ENCODE data around the gene NUS1.
"Not testable (repeated sequence)": the region's sequence is repeated elsewhere in the genome, so short reads cannot be mapped to it uniquely, and the experiment has no call there.

NUS1 gene

DNA sequence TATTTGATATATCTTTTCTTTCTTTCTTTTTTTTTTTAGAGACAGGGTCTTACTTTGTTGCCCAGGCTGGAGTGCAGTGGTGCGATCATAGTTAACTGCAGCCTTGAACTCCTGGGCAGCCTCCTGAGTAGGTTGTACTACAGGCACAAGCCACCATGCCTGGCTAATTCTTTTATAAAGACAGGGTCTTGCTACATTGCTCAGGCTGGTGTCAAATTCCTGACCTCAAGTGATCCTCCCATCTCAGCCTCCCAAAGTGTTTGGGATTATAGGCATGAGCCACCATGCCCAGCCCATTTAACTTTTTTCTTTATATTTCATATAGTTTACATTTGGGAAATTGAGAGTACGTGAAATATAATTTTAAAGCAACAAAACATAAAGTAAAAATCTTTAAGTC is 10.1 kb downstream of the NUS1 start:
- Histone ChIP-seq H4K8ac (ENCODE audit: low read depth, low read length) (no peak overlapping the region), H4K91ac (ENCODE audit: low read depth, low read length) (no peak overlapping the region), H4K12ac (ENCODE audit: low read depth, low read length) (no peak overlapping the region), H2BK5ac (ENCODE audit: low read depth, low read length, poor library complexity) (no peak overlapping the region), H3K4me1 (ENCODE audit: control insufficient read depth in 1 of 2, insufficient read depth in 2 of 2, low read length in 2 of 2) (no peaks in the 10 kb centered on the region), H3K27ac (ENCODE audit: low read depth, low read length) (no peak overlapping the region), H3K27me3 (ENCODE audit: insufficient read depth, low read length) (no peaks in the 10 kb centered on the region), H3K36me3 (ENCODE audit: control insufficient read depth in 1 of 2, insufficient read depth in 2 of 2, low read length in 2 of 2) (peaks cover 0 to 1% of the 10 kb centered on the region in 2 experiments), H2AFZ (ENCODE audit: insufficient read depth, low read length, poor library complexity) (no peak overlapping the region), H3K79me1 (ENCODE audit: low read length) (no peaks in the 10 kb centered on the region), H3K4ac (ENCODE audit: low read depth, low read length) (peak overlapping the region; percentile 36), H2AK5ac (ENCODE audit: low read length) (no peak overlapping the region), H3K18ac (ENCODE audit: low read length) (no peak overlapping the region), H3K23ac (ENCODE audit: low read length) (no peak overlapping the region), H3K14ac (ENCODE audit: low read length) (no peak overlapping the region), H3K79me2 (ENCODE audit: control insufficient read depth, insufficient read depth, low read length, poor library complexity) (peaks cover 6% of the 10 kb centered on the region), H3K9me3 (ENCODE audit: insufficient read depth, low read depth, low read length) (no peaks in the 10 kb centered on the region), H3K9ac (ENCODE audit: low read length) (no peak overlapping the region), H3K4me3 (ENCODE audit: low read depth, low read length) (no peak overlapping the region), H3K4me2 (ENCODE audit: low read length) (no peak overlapping the region), H2BK12ac (ENCODE audit: low read length) (no peak overlapping the region), H2BK120ac (ENCODE audit: insufficient read depth, low read length, poor library complexity) (no peak overlapping the region)
- no CpG with 5 or more reads among the region's 2 CpGs for WGBS (ENCODE audit: extremely low coverage, insufficient coverage, insufficient read length)
- DNase-seq = no peak

DNA sequence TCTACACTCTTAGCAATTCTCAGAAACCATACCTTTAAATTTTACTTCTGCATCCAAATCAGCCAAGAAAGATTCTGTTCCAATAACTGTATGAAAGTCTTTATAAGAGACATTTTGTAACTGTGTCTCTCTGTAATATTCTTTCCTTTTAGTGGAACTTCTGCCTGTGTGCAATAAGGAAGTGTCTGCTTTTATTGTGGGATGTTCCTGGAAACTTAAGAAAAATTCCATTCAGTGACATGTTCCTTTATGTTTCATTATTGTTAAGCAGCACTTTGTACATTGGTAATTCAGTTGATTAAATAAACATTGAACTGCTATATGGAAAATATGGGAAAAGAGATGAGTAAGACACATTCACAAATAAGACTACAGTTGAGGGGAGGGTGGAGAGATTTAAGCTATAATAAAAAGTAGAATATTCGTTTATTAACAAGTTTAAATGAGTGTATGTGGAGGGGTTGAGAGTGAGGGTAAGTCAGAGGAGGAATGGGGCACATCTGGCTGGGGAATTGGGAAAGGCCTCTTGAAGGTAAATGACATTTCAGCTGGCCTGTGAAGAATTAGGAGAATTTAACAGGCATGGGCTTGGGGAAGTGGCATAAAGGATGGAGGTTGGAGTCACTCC is 11.9 kb downstream of the NUS1 start:
- Histone ChIP-seq H3K9me3 (ENCODE audit: insufficient read depth, low read depth, low read length) (no peaks in the 10 kb centered on the region), H3K4ac (ENCODE audit: low read depth, low read length) (peak overlapping the region; percentile 64), H3K4me2 (ENCODE audit: low read length) (no peak overlapping the region), H3K4me3 (ENCODE audit: low read depth, low read length) (no peak overlapping the region), H3K27ac (ENCODE audit: low read depth, low read length) (no peak overlapping the region), H4K12ac (ENCODE audit: low read depth, low read length) (no peak overlapping the region), H2BK5ac (ENCODE audit: low read depth, low read length, poor library complexity) (no peak overlapping the region), H3K27me3 (ENCODE audit: insufficient read depth, low read length) (no peaks in the 10 kb centered on the region), H3K79me1 (ENCODE audit: low read length) (no peaks in the 10 kb centered on the region), H3K14ac (ENCODE audit: low read length) (no peak overlapping the region), H2BK120ac (ENCODE audit: insufficient read depth, low read length, poor library complexity) (no peak overlapping the region), H3K4me1 (ENCODE audit: control insufficient read depth in 1 of 2, insufficient read depth in 2 of 2, low read length in 2 of 2) (no peaks in the 10 kb centered on the region), H3K36me3 (ENCODE audit: control insufficient read depth in 1 of 2, insufficient read depth in 2 of 2, low read length in 2 of 2) (peaks cover 0 to 1% of the 10 kb centered on the region in 2 experiments), H2BK12ac (ENCODE audit: low read length) (no peak overlapping the region), H3K79me2 (ENCODE audit: control insufficient read depth, insufficient read depth, low read length, poor library complexity) (peaks cover 3% of the 10 kb centered on the region), H3K9ac (ENCODE audit: low read length) (no peak overlapping the region), H2AFZ (ENCODE audit: insufficient read depth, low read length, poor library complexity) (no peak overlapping the region), H3K23ac (ENCODE audit: low read length) (no peak overlapping the region), H4K8ac (ENCODE audit: low read depth, low read length) (no peak overlapping the region), H3K18ac (ENCODE audit: low read length) (no peak overlapping the region), H4K91ac (ENCODE audit: low read depth, low read length) (no peak overlapping the region), H2AK5ac (ENCODE audit: low read length) (no peak overlapping the region)
- no peak for DNase-seq
- 100% methylated on average over 1 of the region's 1 CpG for WGBS (ENCODE audit: extremely low coverage, insufficient coverage, insufficient read length)

DNA sequence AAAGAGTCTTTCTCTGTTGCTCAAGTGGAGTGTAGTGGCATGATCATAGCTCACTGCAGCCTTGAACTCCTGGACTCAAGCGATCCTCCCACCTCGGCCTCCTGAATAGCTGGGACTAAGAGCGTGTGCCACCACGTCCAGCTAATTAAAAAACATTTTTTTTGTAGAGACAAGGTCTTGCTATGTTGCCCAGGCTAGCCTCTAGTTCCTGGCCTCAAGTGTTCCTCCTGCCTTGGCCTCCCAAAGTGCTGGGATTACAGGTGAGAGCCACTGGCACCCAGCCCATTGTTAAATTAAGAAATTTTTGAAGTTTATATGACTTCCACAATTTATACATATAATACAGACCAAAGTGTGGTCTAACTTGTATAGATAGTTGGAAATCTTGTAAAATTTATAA is 14.3 kb downstream of the NUS1 start:
- not testable (repeated sequence) for H3K4me2 ChIP-seq (ENCODE audit: low read length); H3K27me3 ChIP-seq (ENCODE audit: insufficient read depth, low read length); H3K4ac ChIP-seq (ENCODE audit: low read depth, low read length); H2AK5ac ChIP-seq (ENCODE audit: low read length); H3K4me1 ChIP-seq (ENCODE audit: control insufficient read depth in 1 of 2, insufficient read depth in 2 of 2, low read length in 2 of 2); H4K91ac ChIP-seq (ENCODE audit: low read depth, low read length); H2BK120ac ChIP-seq (ENCODE audit: insufficient read depth, low read length, poor library complexity); H4K12ac ChIP-seq (ENCODE audit: low read depth, low read length); H3K18ac ChIP-seq (ENCODE audit: low read length); H3K9ac ChIP-seq (ENCODE audit: low read length); H3K9me3 ChIP-seq (ENCODE audit: insufficient read depth, low read depth, low read length); H3K36me3 ChIP-seq (ENCODE audit: control insufficient read depth in 1 of 2, insufficient read depth in 2 of 2, low read length in 2 of 2); H3K14ac ChIP-seq (ENCODE audit: low read length); DNase-seq; H3K79me2 ChIP-seq (ENCODE audit: control insufficient read depth, insufficient read depth, low read length, poor library complexity); H3K4me3 ChIP-seq (ENCODE audit: low read depth, low read length); H3K79me1 ChIP-seq (ENCODE audit: low read length); H3K23ac ChIP-seq (ENCODE audit: low read length); H3K27ac ChIP-seq (ENCODE audit: low read depth, low read length); H4K8ac ChIP-seq (ENCODE audit: low read depth, low read length); H2AFZ ChIP-seq (ENCODE audit: insufficient read depth, low read length, poor library complexity); H2BK5ac ChIP-seq (ENCODE audit: low read depth, low read length, poor library complexity); H2BK12ac ChIP-seq (ENCODE audit: low read length)
- no CpG with 5 or more reads among the region's 4 CpGs for WGBS (ENCODE audit: extremely low coverage, insufficient coverage, insufficient read length)

DNA sequence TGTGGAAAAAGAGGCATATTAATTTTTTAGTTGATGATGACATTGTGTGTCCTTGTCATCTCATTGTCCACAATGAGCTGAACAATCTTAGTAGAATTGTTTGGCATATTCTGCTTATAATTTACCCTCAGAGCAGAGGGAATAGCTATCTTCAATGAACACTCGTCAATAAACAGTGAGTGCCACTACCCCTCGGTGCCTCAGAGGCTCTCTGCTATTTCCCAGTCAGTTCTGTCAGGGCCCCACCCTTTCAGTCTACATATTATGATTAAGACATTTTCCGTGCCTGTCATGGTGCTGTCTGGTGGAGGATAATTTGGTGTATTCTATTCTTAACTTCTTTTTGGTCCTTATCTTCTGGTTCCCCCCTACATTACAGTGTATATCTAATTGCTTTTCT is 31.2 kb downstream of the NUS1 start:
- H3K4me1 ChIP-seq (ENCODE audit: control insufficient read depth in 1 of 2, insufficient read depth in 2 of 2, low read length in 2 of 2) = no peaks in the 10 kb centered on the region
- H2AFZ ChIP-seq (ENCODE audit: insufficient read depth, low read length, poor library complexity) = no peak overlapping the region

More for the DNA sequence above, 31.2 kb downstream of the NUS1 start:
- Histone ChIP-seq H3K18ac (ENCODE audit: low read length) (no peak overlapping the region), H3K27ac (ENCODE audit: low read depth, low read length) (no peak overlapping the region), H3K9me3 (ENCODE audit: insufficient read depth, low read depth, low read length) (no peaks in the 10 kb centered on the region), H2AK5ac (ENCODE audit: low read length) (no peak overlapping the region), H2BK12ac (ENCODE audit: low read length) (no peak overlapping the region), H3K9ac (ENCODE audit: low read length) (no peak overlapping the region), H3K36me3 (ENCODE audit: control insufficient read depth in 1 of 2, insufficient read depth in 2 of 2, low read length in 2 of 2) (peaks cover 0 to 7% of the 10 kb centered on the region in 2 experiments), H3K79me2 (ENCODE audit: control insufficient read depth, insufficient read depth, low read length, poor library complexity) (no peaks in the 10 kb centered on the region), H3K4me2 (ENCODE audit: low read length) (no peak overlapping the region), H2BK5ac (ENCODE audit: low read depth, low read length, poor library complexity) (no peak overlapping the region), H4K12ac (ENCODE audit: low read depth, low read length) (no peak overlapping the region), H4K8ac (ENCODE audit: low read depth, low read length) (no peak overlapping the region), H3K27me3 (ENCODE audit: insufficient read depth, low read length) (no peaks in the 10 kb centered on the region), H3K4ac (ENCODE audit: low read depth, low read length) (no peak overlapping the region), H4K91ac (ENCODE audit: low read depth, low read length) (no peak overlapping the region), H3K14ac (ENCODE audit: low read length) (no peak overlapping the region), H3K23ac (ENCODE audit: low read length) (no peak overlapping the region), H3K4me3 (ENCODE audit: low read depth, low read length) (no peak overlapping the region), H3K79me1 (ENCODE audit: low read length) (no peaks in the 10 kb centered on the region), H2BK120ac (ENCODE audit: insufficient read depth, low read length, poor library complexity) (no peak overlapping the region)
- no peak for DNase-seq
- no CpG with 5 or more reads among the region's 3 CpGs for WGBS (ENCODE audit: extremely low coverage, insufficient coverage, insufficient read length)
